ENCODE measurements around the gene DAO. TPM values are rescaled to one million over a fixed set of nuclear protein-coding genes. Genes with fewer than 3 reads are reported as not detected.

The DAO gene
- total and polyA plus RNA-seq, 3 donors from 2014 or later: 0.46 to 0.81 (median 0.79) TPM

DNA sequence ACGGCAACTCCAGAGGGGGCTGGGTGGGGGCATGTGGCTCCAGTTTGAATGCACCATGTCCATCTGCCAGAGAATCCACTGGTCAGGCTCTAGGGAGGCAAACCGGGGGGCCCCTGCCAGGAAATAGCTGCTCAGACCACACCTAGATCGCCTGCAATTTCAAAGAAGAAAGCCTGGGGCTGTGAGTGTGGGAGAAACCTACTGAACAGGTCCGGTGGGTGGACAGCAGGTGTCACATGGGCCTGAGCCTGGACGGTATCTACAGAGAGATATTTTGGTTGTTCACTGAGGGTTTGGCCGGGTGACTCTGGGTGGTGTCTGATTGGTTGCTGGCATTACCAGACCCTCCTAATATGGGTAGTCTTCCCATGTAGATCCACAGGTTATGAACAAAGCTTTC is 32.0 kb downstream of the DAO start:
- Histone ChIP-seq H3K4me3 (no peak overlapping the region), H3K9me3 (no peaks in the 10 kb centered on the region), H3K27me3 (no peaks in the 10 kb centered on the region), H3K4me1 (no peaks in the 10 kb centered on the region), H3K27ac (no peak overlapping the region), H3K36me3 (ENCODE audit: low read depth, missing control alignments) (no peaks in the 10 kb centered on the region)
- DNase-seq: no peak
- intact Hi-C loops (cut with DNase I; ENCODE audit: low total_unique reads): no loop called here
- TF ChIP-seq CTCF (IDR thresholded peaks at IDR 0.05) (no peak), POLR2A (IDR thresholded peaks at IDR 0.05) (no peak)
- 85 to 90% methylated on average over 4 to 6 of the region's 6 CpGs for WGBS, 2 donors

- TF ChIP-seq CTCF (IDR thresholded peaks at IDR 0.05) (no peak), POLR2A (IDR thresholded peaks at IDR 0.05) (no peak)
- no peaks in the 10 kb centered on the region for H3K36me3 ChIP-seq (ENCODE audit: low read depth, missing control alignments)
- DNase-seq: no peak
- 94 to 95% methylated on average over 9 of the region's 9 CpGs for WGBS, 2 donors
- no peaks in the 10 kb centered on the region for H3K9me3 ChIP-seq
- no peak overlapping the region for H3K4me3 ChIP-seq
- H3K27me3 ChIP-seq: no peaks in the 10 kb centered on the region
- intact Hi-C loops (cut with DNase I; ENCODE audit: low total_unique reads): no loop called here
- H3K4me1 ChIP-seq: no peaks in the 10 kb centered on the region
- no peak overlapping the region for H3K27ac ChIP-seq
Observed at GRCh38 chr12:108912361-108912760, 32.5 kb downstream of the DAO start.

- no peaks in the 10 kb centered on the region for H3K36me3 ChIP-seq (ENCODE audit: low read depth, missing control alignments)
- no peak overlapping the region for H3K27ac ChIP-seq
- H3K27me3 ChIP-seq: no peaks in the 10 kb centered on the region
- no peak overlapping the region for H3K4me3 ChIP-seq
- no peaks in the 10 kb centered on the region for H3K4me1 ChIP-seq
- TF ChIP-seq POLR2A (IDR thresholded peaks at IDR 0.05): no peak
- TF ChIP-seq CTCF (IDR thresholded peaks at IDR 0.05): no peak
- WGBS, 2 donors: 43% methylated on average over 4 of the region's 4 CpGs
- DNase-seq: peak; percentile 31
- intact Hi-C loops (cut with DNase I; ENCODE audit: low total_unique reads): no loop called here
- H3K9me3 ChIP-seq: no peaks in the 10 kb centered on the region
Observed at GRCh38 chr12:108914121-108914531, 34.2 kb downstream of the DAO start.

DNA sequence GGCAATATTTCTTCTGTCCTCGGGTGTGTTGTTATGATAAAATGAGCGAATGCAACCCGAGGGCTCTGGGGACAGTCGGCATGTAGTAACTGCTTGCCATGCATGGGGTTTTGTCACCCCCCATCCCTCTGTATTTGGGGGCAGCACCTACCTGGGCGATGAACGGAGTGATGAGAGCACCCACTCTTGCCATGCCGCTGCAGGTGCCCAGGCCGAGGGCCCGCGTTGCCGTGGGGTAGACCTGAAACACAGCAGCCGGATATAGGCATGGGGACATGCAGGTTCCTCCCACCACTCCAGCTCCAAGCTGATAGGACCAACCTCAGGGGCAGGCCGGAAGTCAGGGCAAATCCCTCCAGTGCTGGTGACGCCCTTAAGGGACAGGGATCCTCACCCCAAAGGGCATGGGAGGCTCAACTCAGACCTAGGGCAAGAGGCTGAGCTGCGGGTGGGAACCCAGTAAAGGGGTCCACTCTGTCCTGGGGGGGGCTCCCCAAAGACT is 35.8 kb downstream of the DAO start:
- WGBS, 2 donors: 81 to 84% methylated on average over 13 to 15 of the region's 15 CpGs
- H3K9me3 ChIP-seq: no peaks in the 10 kb centered on the region
- no peak overlapping the region for H3K4me3 ChIP-seq
- H3K36me3 ChIP-seq (ENCODE audit: low read depth, missing control alignments): no peaks in the 10 kb centered on the region
- intact Hi-C loops (cut with DNase I; ENCODE audit: low total_unique reads): no loop called here
- no peaks in the 10 kb centered on the region for H3K4me1 ChIP-seq
- no peak overlapping the region for H3K27ac ChIP-seq
- TF ChIP-seq CTCF (IDR thresholded peaks at IDR 0.05) (no peak), POLR2A (IDR thresholded peaks at IDR 0.05) (no peak)
- H3K27me3 ChIP-seq: no peaks in the 10 kb centered on the region
- DNase-seq: no peak

GRCh38 chr12:108916336-108916735 is 36.4 kb downstream of the DAO start:
- H3K4me3 ChIP-seq: no peak overlapping the region
- 77 to 79% methylated on average over 3 to 5 of the region's 5 CpGs for WGBS, 2 donors
- no peaks in the 10 kb centered on the region for H3K27me3 ChIP-seq
- DNase-seq: no peak
- intact Hi-C loops (cut with DNase I; ENCODE audit: low total_unique reads): no loop called here
- no peaks in the 10 kb centered on the region for H3K9me3 ChIP-seq
- no peak overlapping the region for H3K27ac ChIP-seq
- TF ChIP-seq POLR2A (IDR thresholded peaks at IDR 0.05) (no peak), CTCF (IDR thresholded peaks at IDR 0.05) (no peak)
- no peaks in the 10 kb centered on the region for H3K4me1 ChIP-seq
- no peaks in the 10 kb centered on the region for H3K36me3 ChIP-seq (ENCODE audit: low read depth, missing control alignments)

Data from testis (tissue), 3 donors.